Activated CD8-positive, alpha-beta T cell treated with anti-CD3 and anti-CD28 coated beads, Interleukin-2, amount 10 ng/mL, durations not matched to agents 7 days and 5 days (primary cell): ENCODE results near the gene ZBTB7C. TPM values are rescaled to one million over a fixed set of nuclear protein-coding genes. Genes with fewer than 3 reads are reported as not detected.

Experiments
- ATAC-seq: fragments of 150-1000 bp; cut with Tn5 transposase; one replicate; pipeline ENCODE4 v1.10.0; 2021; ENCODE audit warnings: moderate library complexity
- CTCF ChIA-PET: fragments of 350-600 bp; sonication (Branson Sonifier 250); formaldehyde crosslinking; loops from one replicate; lab custom pipeline; 2021; ENCODE audit warnings: antibody characterized with exemption; lab: Charles Lee
- POLR2A ChIA-PET: fragments of 350-600 bp; sonication (Branson Sonifier 250); formaldehyde crosslinking; loops from one replicate; lab custom pipeline; 2021; ENCODE audit warnings: antibody characterized with exemption; lab: Charles Lee
- DNase-seq: peaks from one replicate; pipeline ENCODE4 v3.0.0-alpha.2; 2020
- H3K27ac Mint-ChIP-seq: one replicate; pipeline ENCODE4 v1.8.0; 2021; ENCODE audit warnings: mild to moderate bottlenecking, mixed read lengths
- H3K27me3 Mint-ChIP-seq: one replicate; pipeline ENCODE4 v1.8.0; 2021; ENCODE audit warnings: low read depth, mixed read lengths
- H3K36me3 Mint-ChIP-seq: one replicate; pipeline ENCODE4 v1.8.0; 2021; ENCODE audit warnings: low read depth, mixed read lengths
- H3K4me1 Mint-ChIP-seq: one replicate; pipeline ENCODE4 v1.8.0; 2021; ENCODE audit warnings: low read depth, mixed read lengths
- H3K4me3 Mint-ChIP-seq: one replicate; pipeline ENCODE4 v1.8.0; 2021; ENCODE audit warnings: mild to moderate bottlenecking, mixed read lengths
- H3K9me3 Mint-ChIP-seq: one replicate; pipeline ENCODE4 v1.8.0; 2022; ENCODE audit warnings: mixed read lengths; ENCODE audit not compliant: insufficient read depth
- total RNA-seq, 2 experiments: library from RNA; stranded (reverse); gene quantifications; one replicate each; pipeline ENCODE4 v1.2.3, GENCODE V29; 2021

The ZBTB7C gene
- total RNA-seq, 2 experiments from 2014 or later, result not detected

DNA sequence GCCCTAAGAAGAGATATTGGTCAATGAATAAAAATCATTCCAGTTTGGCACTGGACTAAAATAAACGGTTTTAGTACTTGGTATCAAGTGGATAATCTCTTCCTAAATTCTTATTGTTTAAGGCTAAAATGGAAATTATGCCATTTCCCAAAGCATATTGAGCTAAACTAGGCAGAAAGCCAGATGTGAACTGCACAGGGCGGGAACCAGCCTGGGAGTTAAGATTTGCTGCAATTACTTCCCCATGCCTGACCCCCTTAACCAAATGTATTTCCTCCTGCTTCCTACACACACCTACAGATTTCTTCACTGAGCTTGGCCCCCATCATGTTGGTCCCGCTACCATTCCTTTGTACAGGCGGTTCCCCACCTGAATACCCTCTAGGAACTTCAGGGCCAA is 12.2 kb downstream of the ZBTB7C start:
- ChIA-PET CTCF (interaction anchor here (1.2 kb wide), 1 partner anchor 48 kb away, joined by 4 read pairs; no protein-coding TSS in a partner anchor), POLR2A (interaction anchor here (1.0 kb wide), 1 partner anchor 9 kb away, joined by 4 read pairs; no protein-coding TSS in a partner anchor)
- no peak for ATAC-seq
- no peaks in the 10 kb centered on the region for H3K9me3 Mint-ChIP-seq
- H3K27ac Mint-ChIP-seq, result no peak overlapping the region
- H3K27me3 Mint-ChIP-seq, result peaks cover 54% of the 10 kb centered on the region
- H3K36me3 Mint-ChIP-seq, result no peaks in the 10 kb centered on the region
- no peak for DNase-seq
- H3K4me3 Mint-ChIP-seq, result no peak overlapping the region
- H3K4me1 Mint-ChIP-seq, result peaks cover 10% of the 10 kb centered on the region

DNA sequence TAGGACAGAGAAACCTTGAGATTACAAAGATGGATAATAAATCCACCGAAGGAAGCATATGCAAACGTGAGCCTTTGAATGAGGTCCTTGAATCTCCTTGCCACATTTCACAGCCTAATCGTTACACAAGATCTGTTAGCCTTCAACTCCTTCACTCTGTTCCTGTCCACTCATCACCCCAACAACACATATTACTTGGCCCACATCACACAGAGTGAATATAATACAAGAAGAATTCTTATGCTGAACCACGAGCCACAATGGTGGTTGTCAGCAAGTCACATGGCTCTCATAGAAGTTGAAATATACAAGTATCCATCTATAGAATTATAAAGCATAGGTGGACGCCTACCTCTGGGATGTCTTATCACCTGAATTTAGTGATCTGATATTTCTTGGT is 12.6 kb downstream of the ZBTB7C start:
- no peaks in the 10 kb centered on the region for H3K9me3 Mint-ChIP-seq
- no peak overlapping the region for H3K27ac Mint-ChIP-seq
- H3K36me3 Mint-ChIP-seq, result no peaks in the 10 kb centered on the region
- CTCF ChIA-PET, result no interaction called here
- H3K27me3 Mint-ChIP-seq, result peaks cover 58% of the 10 kb centered on the region
- POLR2A ChIA-PET, result no interaction called here
- no peak overlapping the region for H3K4me3 Mint-ChIP-seq
- peaks cover 10% of the 10 kb centered on the region for H3K4me1 Mint-ChIP-seq
- DNase-seq, result no peak
- no peak for ATAC-seq

DNA sequence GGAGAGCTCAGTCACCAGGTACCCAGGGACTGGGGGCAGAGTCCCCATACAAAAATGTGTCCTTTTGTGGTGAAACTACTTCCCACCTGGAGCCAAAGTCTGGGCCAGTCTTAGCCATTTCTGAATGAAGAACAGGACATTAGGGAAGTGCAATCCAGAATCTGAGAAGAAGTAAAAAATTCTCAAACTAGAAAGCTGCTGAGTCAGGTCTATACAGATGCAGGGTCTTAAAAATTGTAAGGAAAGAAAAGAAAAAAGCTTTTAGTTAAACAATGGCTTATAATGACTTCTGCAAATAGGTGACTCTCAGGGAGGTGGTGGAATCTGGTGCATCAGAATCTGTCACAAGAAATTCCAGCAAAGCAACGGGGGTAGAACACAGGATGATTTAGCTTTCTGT is 13.5 kb downstream of the ZBTB7C start:
- H3K9me3 Mint-ChIP-seq, result no peaks in the 10 kb centered on the region
- H3K36me3 Mint-ChIP-seq, result no peaks in the 10 kb centered on the region
- H3K27ac Mint-ChIP-seq, result no peak overlapping the region
- CTCF ChIA-PET, result no interaction called here
- POLR2A ChIA-PET, result no interaction called here
- H3K4me3 Mint-ChIP-seq, result no peak overlapping the region
- H3K4me1 Mint-ChIP-seq, result peaks cover 10% of the 10 kb centered on the region
- ATAC-seq (no peak), DNase-seq (no peak)
- H3K27me3 Mint-ChIP-seq, result peaks cover 64% of the 10 kb centered on the region

DNA sequence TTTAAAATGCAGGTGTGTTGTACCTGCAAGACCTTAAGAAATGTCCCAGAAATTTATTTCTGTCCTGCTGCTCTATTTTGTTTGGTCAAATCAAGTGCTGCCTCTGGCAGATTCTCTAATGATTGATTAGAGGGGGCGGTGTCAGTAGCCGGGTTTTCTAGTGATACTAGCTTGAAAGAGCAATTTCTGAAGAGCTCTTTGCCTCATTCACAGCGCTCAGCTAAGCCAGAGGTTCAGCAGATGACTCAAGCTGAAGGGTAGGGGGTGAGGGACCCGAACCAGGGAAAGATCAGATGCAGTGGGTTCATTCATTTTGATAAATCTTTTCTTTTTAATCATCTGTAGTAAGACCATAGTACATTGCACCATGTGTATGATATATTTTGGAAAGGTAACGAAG is 15.0 kb downstream of the ZBTB7C start:
- POLR2A ChIA-PET, result no interaction called here
- H3K4me1 Mint-ChIP-seq, result no peaks in the 10 kb centered on the region
- H3K27me3 Mint-ChIP-seq, result peaks cover 65% of the 10 kb centered on the region
- CTCF ChIA-PET, result no interaction called here
- no peak overlapping the region for H3K4me3 Mint-ChIP-seq
- H3K27ac Mint-ChIP-seq, result no peak overlapping the region
- DNase-seq, result no peak
- H3K36me3 Mint-ChIP-seq, result no peaks in the 10 kb centered on the region
- no peaks in the 10 kb centered on the region for H3K9me3 Mint-ChIP-seq
- ATAC-seq, result no peak

- CTCF ChIA-PET, result no interaction called here
- no peaks in the 10 kb centered on the region for H3K9me3 Mint-ChIP-seq
- POLR2A ChIA-PET, result no interaction called here
- no peak for ATAC-seq
- H3K4me3 Mint-ChIP-seq, result no peak overlapping the region
- no peaks in the 10 kb centered on the region for H3K36me3 Mint-ChIP-seq
- H3K27me3 Mint-ChIP-seq, result peaks cover 64% of the 10 kb centered on the region
- no peak overlapping the region for H3K27ac Mint-ChIP-seq
- DNase-seq, result no peak
- no peaks in the 10 kb centered on the region for H3K4me1 Mint-ChIP-seq
Observed at GRCh38 chr18:48393776-48394175, 15.4 kb downstream of the ZBTB7C start.

DNA sequence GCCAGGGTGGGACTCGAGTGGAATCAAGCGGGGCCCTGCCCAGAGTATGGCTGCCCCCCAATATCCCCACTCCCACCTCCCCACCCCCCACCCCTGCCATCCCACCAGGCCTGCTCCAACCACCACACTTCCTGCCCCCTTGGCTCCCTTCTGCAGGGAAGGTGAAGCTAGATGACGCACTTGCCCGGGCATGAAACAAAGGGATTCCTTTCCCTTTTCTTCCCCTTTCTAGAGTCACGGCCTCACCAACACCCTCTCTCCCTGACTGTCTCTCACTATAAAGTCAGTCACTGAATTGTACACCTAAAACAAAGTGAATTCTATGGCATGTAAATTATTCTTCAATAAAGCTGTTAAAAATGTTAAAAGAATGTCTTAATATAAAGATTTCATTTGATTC is 16.0 kb downstream of the ZBTB7C start:
- Mint-ChIP-seq H3K4me3 (no peak overlapping the region), H3K4me1 (no peaks in the 10 kb centered on the region), H3K36me3 (no peaks in the 10 kb centered on the region), H3K27me3 (peaks cover 63% of the 10 kb centered on the region), H3K27ac (no peak overlapping the region), H3K9me3 (no peaks in the 10 kb centered on the region)
- DNase-seq, result no peak
- ATAC-seq, result no peak
- ChIA-PET CTCF (no interaction called here), POLR2A (no interaction called here)

DNA sequence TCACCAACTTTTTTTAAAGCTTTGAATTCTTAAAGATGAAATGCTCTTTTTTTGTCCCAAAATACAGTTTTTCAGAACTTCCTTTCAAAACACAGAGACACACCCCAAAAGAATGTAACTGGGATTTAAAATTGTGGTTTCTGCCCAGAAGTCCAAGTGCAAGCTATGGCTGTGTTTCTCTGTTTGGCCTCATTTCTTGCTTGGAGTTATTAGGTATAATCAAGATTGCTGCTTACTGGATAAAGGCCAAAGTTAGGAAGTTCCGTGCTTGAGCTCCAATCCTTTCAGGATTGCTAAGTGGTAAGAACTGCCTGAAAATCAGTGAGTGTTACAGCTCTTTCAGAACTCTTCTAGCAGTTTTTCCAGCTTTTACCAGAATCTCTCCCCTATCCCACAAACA is 16.9 kb downstream of the ZBTB7C start:
- no peaks in the 10 kb centered on the region for H3K4me1 Mint-ChIP-seq
- POLR2A ChIA-PET, result no interaction called here
- no peak for ATAC-seq
- H3K27me3 Mint-ChIP-seq, result peaks cover 57% of the 10 kb centered on the region
- CTCF ChIA-PET, result interaction anchor here (1.0 kb wide), 1 partner anchor 53 kb away, joined by 3 read pairs; no protein-coding TSS in a partner anchor
- H3K27ac Mint-ChIP-seq, result no peak overlapping the region
- H3K36me3 Mint-ChIP-seq, result no peaks in the 10 kb centered on the region
- no peak overlapping the region for H3K4me3 Mint-ChIP-seq
- no peaks in the 10 kb centered on the region for H3K9me3 Mint-ChIP-seq
- no peak for DNase-seq

GRCh38 chr18:48391868-48392267 is 17.3 kb downstream of the ZBTB7C start:
- no peak overlapping the region for H3K27ac Mint-ChIP-seq
- DNase-seq, result no peak

DNA sequence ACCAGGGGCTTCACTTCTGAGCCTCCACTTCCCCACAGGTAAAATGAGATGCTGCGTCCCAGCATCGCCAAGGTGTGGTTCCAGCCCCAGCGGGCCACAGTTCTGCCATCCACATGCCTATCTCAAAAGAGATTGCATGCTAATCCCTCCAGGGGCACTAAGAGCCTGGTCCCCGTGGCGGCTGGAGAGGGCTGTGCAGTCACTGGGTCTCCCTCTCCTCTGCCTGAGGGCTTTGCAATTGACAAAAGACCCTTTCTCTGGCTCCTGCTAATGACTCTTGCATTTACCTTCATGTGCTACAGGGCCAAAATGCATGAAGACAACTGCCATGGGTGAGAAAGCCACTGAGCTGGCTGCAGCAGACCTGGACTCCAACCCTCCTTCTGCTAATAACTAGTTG is 18.5 kb downstream of the ZBTB7C start:
- ChIA-PET POLR2A (no interaction called here), CTCF (interaction anchor here (1.0 kb wide), 1 partner anchor 55 kb away, joined by 3 read pairs; no protein-coding TSS in a partner anchor)
- ATAC-seq, result no peak
- Mint-ChIP-seq H3K36me3 (no peaks in the 10 kb centered on the region), H3K27me3 (peaks cover 45% of the 10 kb centered on the region), H3K4me1 (no peaks in the 10 kb centered on the region), H3K4me3 (no peak overlapping the region), H3K27ac (no peak overlapping the region), H3K9me3 (no peaks in the 10 kb centered on the region)
- DNase-seq, result no peak

More at GRCh38 chr18:48391868-48392267, 17.3 kb downstream of the ZBTB7C start:
- CTCF ChIA-PET, result interaction anchor here (1.0 kb wide), 1 partner anchor 53 kb away, joined by 3 read pairs; no protein-coding TSS in a partner anchor
- Mint-ChIP-seq H3K36me3 (no peaks in the 10 kb centered on the region), H3K4me1 (no peaks in the 10 kb centered on the region), H3K9me3 (no peaks in the 10 kb centered on the region), H3K4me3 (no peak overlapping the region), H3K27me3 (peaks cover 54% of the 10 kb centered on the region)
- POLR2A ChIA-PET, result no interaction called here
- ATAC-seq, result no peak

- Mint-ChIP-seq H3K4me1 (no peaks in the 10 kb centered on the region), H3K4me3 (no peak overlapping the region), H3K36me3 (no peaks in the 10 kb centered on the region), H3K27me3 (peaks cover 30% of the 10 kb centered on the region), H3K27ac (no peak overlapping the region), H3K9me3 (no peaks in the 10 kb centered on the region)
- POLR2A ChIA-PET, result interaction anchor here (1.2 kb wide), 1 partner anchor 9 kb away, joined by 4 read pairs; no protein-coding TSS in a partner anchor
- DNase-seq, result no peak
- CTCF ChIA-PET, result no interaction called here
- no peak for ATAC-seq
Observed at GRCh38 chr18:48388478-48388877, 20.7 kb downstream of the ZBTB7C start.

GRCh38 chr18:48387300-48387699 is 21.9 kb downstream of the ZBTB7C start:
- Mint-ChIP-seq H3K27ac (no peak overlapping the region), H3K36me3 (no peaks in the 10 kb centered on the region), H3K27me3 (peaks cover 22% of the 10 kb centered on the region), H3K4me3 (no peak overlapping the region), H3K9me3 (no peaks in the 10 kb centered on the region), H3K4me1 (no peaks in the 10 kb centered on the region)
- no peak for DNase-seq
- ATAC-seq, result no peak
- CTCF ChIA-PET, result no interaction called here
- POLR2A ChIA-PET, result interaction anchor here (1.2 kb wide), 1 partner anchor 10 kb away, joined by 4 read pairs; no protein-coding TSS in a partner anchor

DNA sequence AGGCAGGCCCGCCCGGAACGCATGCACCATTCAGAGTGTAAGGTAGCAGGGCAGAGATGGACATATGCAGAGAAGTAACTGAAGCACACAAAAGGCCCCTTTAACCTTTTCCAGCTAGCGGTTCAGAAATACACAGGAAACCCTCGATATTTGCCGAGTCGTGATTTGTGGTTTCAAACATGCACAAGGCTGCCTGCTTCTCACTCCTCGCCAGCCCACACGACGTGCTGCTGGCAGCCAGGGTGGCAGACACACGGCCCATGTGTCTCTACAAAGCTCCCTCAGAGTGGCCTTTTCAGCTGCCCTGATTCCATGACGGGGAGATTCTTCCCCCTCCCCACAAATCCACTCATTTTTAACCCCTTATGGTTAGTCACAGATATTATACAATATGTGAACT is 23.6 kb downstream of the ZBTB7C start:
- Mint-ChIP-seq H3K4me3 (no peak overlapping the region), H3K27me3 (peaks cover 19% of the 10 kb centered on the region), H3K9me3 (no peaks in the 10 kb centered on the region), H3K27ac (no peak overlapping the region), H3K36me3 (no peaks in the 10 kb centered on the region), H3K4me1 (no peaks in the 10 kb centered on the region)
- ATAC-seq (no peak), DNase-seq (no peak)
- POLR2A ChIA-PET, result no interaction called here
- CTCF ChIA-PET, result no interaction called here

DNA sequence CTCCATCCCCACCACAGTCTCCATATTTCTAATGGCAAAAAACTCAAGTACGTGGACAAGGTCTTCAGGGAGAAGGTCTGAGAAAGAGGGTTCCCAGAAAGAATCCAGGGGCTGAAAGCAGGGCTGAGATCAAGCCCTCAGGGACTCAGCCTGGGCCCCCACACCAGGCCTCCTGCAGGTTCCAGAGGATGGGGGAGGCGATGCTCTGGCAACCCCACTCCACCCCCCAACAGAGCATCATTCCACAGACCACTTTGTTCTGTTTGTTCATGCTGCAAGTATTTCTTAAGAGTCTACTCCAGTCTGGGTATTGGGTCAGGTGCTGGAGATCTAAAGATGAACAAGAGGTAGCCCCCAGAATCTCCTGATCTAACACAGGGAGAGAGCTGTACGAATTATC is 32.2 kb downstream of the ZBTB7C start:
- no peak overlapping the region for H3K27ac Mint-ChIP-seq
- peaks cover 23% of the 10 kb centered on the region for H3K27me3 Mint-ChIP-seq
- no peak for DNase-seq
- ChIA-PET CTCF (no interaction called here), POLR2A (no interaction called here)
- H3K9me3 Mint-ChIP-seq, result no peaks in the 10 kb centered on the region
- no peak overlapping the region for H3K4me3 Mint-ChIP-seq
- no peaks in the 10 kb centered on the region for H3K36me3 Mint-ChIP-seq
- ATAC-seq, result no peak
- no peaks in the 10 kb centered on the region for H3K4me1 Mint-ChIP-seq
